Bronchial epithelial cell (primary cell): ENCODE measurements around the gene COL4A1. TPM values are rescaled to one million over a fixed set of nuclear protein-coding genes. Genes with fewer than 3 reads are reported as not detected.
A peak's percentile ranks its signal among the peaks of the same experiment; 100 is the strongest.

ENCODE experiments used
- DNase-seq: peaks from one replicate; pipeline ENCODE4 v3.0.0-alpha.2; 2010; ENCODE audit warnings: low read depth
- FAIRE-seq: peaks from 2 replicates; lab custom pipeline; 2011; peaks lifted over from hg19 to GRCh38; lab: Jason Lieb, UNC
- H3K27me3 ChIP-seq: 2 replicates; pipeline ENCODE4 v1.5.1; 2011; ENCODE audit warnings: low read length; ENCODE audit not compliant: control insufficient read depth, insufficient read depth
- H3K36me3 ChIP-seq: 2 replicates; pipeline ENCODE4 v1.5.1; 2011; ENCODE audit warnings: low read length; ENCODE audit not compliant: control insufficient read depth, insufficient read depth
- H3K4me3 ChIP-seq: 2 replicates; pipeline ENCODE4 v1.5.1; 2011; ENCODE audit warnings: mild to moderate bottlenecking, low read depth, low read length, control low read depth
- CTCF ChIP-seq: IDR thresholded peaks from 2 replicates; pipeline ENCODE4 v1.5.1; 2011; ENCODE audit warnings: mild to moderate bottlenecking, moderate library complexity, low read length, control low read depth, inconsistent platforms; ENCODE audit not compliant: insufficient read depth, severe bottlenecking
- total RNA-seq: library from RNA; depleted of rRNA; stranded (reverse); fragments of >200 nt; gene quantifications from 2 replicates; pipeline ENCODE4 v1.2.1, GENCODE V29; 2014

COL4A1 gene
- total RNA-seq = 3.6 and 7.4 TPM in 2 replicates

DNA sequence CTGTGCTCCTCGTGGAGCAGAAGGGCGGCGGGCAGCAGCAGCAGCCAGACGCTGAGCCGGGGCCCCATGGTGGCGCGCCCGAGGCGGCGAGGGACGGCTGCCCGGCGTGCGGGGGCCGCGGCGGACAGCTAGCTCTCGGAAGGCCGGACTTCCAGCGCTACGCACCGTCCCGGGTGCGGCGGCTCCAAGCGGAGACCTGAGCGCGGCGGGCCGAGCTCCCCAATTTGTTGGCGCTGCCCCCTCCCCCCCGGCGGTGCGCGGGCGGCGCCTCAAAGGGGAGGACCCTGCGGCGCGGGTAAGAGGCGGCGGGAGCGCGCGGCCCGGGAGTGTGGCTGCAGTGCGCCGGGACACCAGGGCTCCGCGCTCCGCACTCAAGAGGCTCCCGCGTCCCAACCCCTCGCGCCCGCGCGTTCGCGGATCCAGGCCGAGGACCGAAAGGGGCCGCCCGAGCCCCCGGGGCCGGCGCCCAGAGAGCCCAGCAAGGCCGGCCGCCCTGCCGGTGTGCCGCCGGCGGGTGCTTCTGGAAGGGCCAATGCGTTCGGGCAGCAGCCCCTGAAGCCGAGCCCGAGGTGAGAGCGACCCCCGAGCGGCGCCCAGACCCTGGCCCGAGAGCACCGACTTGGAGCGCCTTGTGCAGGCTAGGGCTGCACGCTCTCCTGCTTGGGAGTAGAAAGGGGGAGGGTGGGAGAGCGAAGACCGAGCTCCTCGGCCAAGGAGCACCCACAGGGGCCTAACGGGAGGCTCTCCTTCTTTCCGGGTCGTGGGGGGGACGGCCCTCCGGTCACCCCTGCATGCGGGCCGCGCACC is at the start of gene COL4A1, which contains the start of gene COL4A2:
Gene COL4A1 (minus strand): TSS at position 198 of the 807 bp plus-strand sequence. CDS start 130 bp downstream, at position 68.
Gene COL4A2 (plus strand): TSS at position 325 of the 807 bp plus-strand sequence. CDS start 620 bp downstream, outside the sequence.
- no peaks in the 10 kb centered on the region for H3K36me3 ChIP-seq
- no peak for TF ChIP-seq CTCF
- FAIRE-seq (no peak), DNase-seq (peak; percentile 27)
- peak within 1 kb of the TSS; percentile 57 for H3K4me3 ChIP-seq
- no peaks in the 10 kb centered on the region for H3K27me3 ChIP-seq

DNA sequence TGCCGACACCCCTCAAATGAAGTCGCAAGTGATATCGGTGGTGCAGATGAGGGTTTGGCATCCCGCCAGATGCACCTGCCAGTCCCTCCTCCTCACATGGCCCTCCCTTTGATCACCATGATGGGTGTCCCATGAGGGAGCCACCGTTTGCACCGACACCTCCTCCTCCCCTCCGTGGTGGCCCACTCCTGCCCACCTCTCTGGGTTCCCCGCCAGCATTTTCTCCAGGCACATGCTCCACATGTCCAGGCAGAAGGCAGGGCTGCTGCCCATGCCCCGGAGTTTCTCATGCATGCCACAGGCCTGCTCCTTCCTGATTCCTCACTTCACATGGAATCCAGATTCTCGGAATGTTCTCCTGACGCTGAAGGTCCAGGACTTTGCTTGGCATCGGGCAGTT is 49.4 kb upstream of the COL4A1 start:
- FAIRE-seq (no peak), DNase-seq (no peak)
- Histone ChIP-seq H3K4me3 (no peak overlapping the region), H3K27me3 (no peaks in the 10 kb centered on the region), H3K36me3 (no peaks in the 10 kb centered on the region)
- no peak for TF ChIP-seq CTCF

DNA sequence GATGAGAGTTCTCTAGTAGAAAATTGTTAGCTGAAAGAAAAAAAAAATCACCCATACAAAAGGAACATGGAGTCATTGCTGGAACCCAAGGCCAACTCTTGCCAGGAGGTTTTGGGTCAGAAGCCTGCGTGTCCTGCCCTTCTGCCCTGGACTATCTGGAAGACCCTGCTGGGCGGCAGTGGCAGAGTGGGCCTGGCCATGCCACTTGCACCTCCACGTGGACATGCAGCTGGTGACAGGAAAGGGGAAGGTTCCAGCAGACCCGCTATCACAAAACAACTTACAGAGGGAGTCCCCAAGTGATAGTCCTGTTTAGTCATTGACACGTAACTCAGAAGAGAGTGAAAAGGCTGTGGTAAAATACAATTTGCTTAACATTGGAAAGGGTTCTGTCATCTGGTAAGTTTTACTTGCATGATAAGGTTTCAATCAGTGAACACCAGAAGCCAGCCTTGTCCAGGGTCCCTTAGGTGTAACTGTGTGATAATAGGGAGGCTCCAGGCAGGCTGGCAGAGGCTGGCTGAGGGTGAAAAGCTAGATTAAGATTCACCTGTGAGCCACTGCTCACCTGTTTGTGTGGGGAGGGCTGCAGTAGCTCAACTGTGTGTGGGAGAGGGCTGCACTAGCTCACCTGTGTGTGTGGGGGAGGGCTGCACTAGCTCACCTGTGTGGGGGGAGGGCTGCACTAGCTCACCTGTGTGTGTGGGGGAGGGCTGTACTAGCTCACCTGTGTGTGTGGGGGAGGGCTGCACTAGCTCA is 47.9 kb upstream of the COL4A1 start:
- no peak for TF ChIP-seq CTCF
- H3K36me3 ChIP-seq = no peaks in the 10 kb centered on the region
- FAIRE-seq (no peak), DNase-seq (no peak)
- H3K4me3 ChIP-seq = no peak overlapping the region
- no peaks in the 10 kb centered on the region for H3K27me3 ChIP-seq

- no peak for TF ChIP-seq CTCF
- DNase-seq (no peak), FAIRE-seq (no peak)
- Histone ChIP-seq H3K27me3 (no peaks in the 10 kb centered on the region), H3K36me3 (no peaks in the 10 kb centered on the region), H3K4me3 (no peak overlapping the region)
These were observed 47.2 kb upstream of the COL4A1 start for GRCh38 chr13:110354123-110354627.

DNA sequence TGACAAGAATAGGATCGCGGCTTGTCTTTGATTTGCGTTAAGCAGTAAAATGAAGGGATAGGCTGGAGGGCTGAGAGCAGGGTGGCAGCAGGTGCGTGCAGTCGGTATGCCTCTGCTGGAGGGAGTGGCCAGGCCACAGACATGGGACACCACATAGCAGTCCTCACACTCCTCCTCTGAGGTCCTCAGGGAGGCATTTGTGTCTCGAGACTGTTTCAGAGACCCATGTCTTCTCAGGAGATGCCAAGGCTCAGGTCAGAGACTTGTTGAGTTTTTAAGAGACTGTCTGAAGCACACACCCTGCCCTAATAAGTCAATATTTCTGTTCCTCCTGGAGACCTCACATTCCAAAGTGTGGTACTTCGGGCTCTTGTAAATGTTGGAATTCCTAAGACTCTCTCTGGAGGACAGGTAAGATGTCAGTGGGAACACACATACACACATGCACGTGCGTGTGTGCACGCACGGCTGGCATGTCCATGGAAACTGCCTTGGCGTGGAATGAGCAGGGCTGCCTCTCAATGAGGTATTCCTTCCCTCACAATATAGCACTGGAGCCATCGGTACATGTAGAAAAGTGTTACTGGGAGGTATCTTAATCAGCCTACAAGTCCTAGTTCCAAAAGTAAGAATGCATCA is 46.5 kb upstream of the COL4A1 start:
- TF ChIP-seq CTCF = no peak
- Histone ChIP-seq H3K36me3 (no peaks in the 10 kb centered on the region), H3K4me3 (no peak overlapping the region), H3K27me3 (no peaks in the 10 kb centered on the region)
- DNase-seq (no peak), FAIRE-seq (no peak)
